IPS-11a (cell line): Measurements from ENCODE around the gene AMHR2.
"Not testable (repeated sequence)": the region's sequence is repeated elsewhere in the genome, so short reads cannot be mapped to it uniquely, and the experiment has no call there.

Source experiments
- H3K4me3 ChIP-seq: one replicate; pipeline ENCODE4 v1.5.1; 2013; ENCODE audit warnings: low read depth, low read length, control low read depth

Gene AMHR2

DNA sequence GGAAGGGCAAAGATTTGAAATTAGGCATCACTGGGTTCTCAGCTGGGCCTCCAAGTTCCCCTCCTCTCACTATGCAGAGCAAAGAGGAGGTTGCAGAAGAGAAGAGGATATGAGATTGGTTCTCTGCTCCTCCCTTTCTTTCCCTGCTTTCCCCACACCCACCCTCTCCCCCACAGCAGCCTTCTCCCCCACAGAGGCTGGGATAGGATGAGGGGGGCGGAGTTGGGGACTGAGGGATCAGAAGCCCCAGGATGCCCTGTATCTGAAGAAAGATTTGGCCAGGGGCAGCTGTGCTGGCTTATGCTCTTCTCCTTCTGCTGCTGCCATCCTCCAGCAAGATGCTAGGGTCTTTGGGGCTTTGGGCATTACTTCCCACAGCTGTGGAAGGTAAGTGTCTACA, at the start of gene AMHR2:
TSS of gene AMHR2 (plus strand) at position 259 of the 400 bp plus-strand sequence. CDS start at position 339, 80 bp downstream.
- H3K4me3 ChIP-seq: no peak within 1 kb of the TSS

GRCh38 chr12:53374277-53374676, 49.4 kb upstream of the AMHR2 start:
- not testable (repeated sequence) for H3K4me3 ChIP-seq

DNA sequence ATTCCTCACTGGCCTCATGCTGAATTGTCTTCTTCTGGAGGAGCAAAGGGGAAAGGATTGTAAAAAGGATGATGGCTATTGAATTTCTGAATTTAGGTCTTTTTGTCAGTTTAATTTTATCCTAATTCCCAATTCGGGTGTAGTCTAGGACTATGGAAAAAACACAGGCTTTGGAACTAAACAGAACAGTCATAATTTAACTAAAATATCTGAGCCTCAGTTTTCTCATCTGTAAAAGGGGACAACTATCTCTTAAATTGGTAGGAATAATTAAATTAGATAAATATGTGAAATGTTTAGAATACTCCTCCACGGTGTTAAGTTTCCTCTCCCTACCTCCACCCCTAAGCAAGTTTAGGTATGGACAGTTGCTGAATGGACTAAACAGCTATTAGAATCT, 46.9 kb upstream of the AMHR2 start:
- H3K4me3 ChIP-seq: no peak overlapping the region

GRCh38 chr12:53378222-53378621, 45.4 kb upstream of the AMHR2 start:
- H3K4me3 ChIP-seq: no peak overlapping the region

DNA sequence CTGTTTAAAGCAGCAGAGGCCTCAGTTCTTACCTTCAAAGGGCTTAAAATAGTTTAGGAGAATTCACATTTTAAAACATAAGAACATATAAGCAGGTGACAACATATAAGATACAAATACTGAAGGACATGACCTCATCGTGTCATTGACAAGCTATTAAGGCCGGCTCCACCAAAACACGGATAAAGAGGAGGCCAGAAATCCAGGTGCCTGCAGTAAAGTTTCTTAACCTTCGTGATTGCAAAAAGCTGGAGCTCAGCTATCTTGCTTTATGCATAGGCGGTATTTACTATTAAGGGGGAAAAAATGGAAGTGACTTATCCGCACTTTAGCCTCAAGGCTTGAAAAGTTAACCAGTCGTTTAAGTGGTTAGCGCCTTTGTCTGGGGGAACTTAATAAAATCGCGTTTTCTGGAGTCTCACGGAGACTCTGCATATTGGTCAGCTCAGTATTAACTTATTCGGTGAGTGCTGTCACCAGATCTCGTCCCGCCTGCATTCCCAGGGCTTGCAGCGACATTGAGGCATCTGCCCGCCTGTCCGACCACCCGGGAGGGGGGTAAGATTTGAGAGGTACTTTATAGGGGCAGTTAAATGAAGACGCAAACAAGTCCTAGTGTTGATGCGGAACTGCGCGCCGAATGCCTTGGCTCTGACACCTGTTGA, 44.8 kb upstream of the AMHR2 start:
- H3K4me3 ChIP-seq: peak overlapping the region; percentile 47

GRCh38 chr12:53379389-53380103, 44.1 kb upstream of the AMHR2 start:
- peak overlapping the region; percentile 47 for H3K4me3 ChIP-seq

DNA sequence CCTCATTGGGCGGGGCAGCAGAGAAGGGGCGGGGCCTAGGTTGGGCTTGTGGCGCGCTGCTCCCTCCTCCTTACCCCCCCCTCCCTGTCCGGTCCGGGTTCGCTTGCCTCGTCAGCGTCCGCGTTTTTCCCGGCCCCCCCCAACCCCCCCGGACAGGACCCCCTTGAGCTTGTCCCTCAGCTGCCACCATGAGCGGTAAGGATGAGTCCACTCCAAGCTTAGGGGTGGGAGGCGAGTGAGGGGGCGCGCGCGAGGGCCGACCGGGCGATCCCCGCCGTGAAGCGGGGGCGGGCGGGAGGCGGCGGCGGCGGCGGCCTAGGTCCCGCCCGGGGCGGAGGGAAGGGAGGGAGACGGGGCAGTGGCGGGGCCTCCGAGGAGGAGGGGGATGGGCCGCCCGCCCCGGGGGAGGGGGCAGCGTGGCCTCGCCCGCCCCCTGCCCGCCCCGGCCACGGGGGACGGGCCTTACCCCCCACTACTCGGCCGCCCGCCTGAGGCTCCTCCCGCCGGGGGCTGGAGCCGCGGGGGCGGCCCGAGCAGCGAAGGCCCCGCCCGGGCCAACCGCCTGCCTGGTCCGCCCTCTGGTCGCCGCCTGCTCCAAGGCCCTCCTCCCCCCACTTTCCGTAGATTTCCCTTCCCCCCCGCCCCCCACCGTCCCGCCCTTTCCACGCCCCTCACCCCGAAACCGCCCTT, 43.4 kb upstream of the AMHR2 start, which contains the start of gene SP1:
TSS of gene SP1 (plus strand) at position 73 of the 690 bp plus-strand sequence. CDS start at position 189, 116 bp downstream.
- H3K4me3 ChIP-seq: peak within 1 kb of the TSS; percentile 53

GRCh38 chr12:53380794-53381730, 42.6 kb upstream of the AMHR2 start:
- peak overlapping the region; percentile 53 for H3K4me3 ChIP-seq

DNA sequence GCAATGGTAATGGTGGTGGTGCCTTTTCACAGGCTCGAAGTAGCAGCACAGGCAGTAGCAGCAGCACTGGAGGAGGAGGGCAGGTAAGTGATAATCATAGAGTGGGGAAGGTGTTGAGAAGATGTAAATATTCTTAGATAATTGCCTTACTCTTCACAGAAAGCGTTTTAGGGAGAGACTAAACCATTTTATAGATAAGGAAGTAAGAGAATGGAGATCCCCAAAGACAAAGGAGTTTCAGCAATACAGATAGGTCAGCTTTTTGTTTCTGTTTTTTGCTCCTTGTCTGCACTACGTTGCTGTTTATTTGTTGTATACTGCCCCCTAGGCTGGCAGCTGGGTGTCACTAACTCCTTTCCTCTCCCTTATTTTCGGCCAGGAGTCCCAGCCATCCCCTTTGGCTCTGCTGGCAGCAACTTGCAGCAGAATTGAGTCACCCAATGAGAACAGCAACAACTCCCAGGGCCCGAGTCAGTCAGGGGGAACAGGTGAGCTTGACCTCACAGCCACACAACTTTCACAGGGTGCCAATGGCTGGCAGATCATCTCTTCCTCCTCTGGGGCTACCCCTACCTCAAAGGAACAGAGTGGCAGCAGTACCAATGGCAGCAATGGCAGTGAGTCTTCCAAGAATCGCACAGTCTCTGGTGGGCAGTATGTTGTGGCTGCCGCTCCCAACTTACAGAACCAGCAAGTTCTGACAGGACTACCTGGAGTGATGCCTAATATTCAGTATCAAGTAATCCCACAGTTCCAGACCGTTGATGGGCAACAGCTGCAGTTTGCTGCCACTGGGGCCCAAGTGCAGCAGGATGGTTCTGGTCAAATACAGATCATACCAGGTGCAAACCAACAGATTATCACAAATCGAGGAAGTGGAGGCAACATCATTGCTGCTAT, 41.7 kb upstream of the AMHR2 start:
- no peak overlapping the region for H3K4me3 ChIP-seq

DNA sequence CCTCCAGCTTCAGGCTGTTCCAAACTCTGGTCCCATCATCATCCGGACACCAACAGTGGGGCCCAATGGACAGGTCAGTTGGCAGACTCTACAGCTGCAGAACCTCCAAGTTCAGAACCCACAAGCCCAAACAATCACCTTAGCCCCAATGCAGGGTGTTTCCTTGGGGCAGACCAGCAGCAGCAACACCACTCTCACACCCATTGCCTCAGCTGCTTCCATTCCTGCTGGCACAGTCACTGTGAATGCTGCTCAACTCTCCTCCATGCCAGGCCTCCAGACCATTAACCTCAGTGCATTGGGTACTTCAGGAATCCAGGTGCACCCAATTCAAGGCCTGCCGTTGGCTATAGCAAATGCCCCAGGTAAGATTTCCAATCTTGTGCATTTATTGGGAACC, 40.4 kb upstream of the AMHR2 start:
- H3K4me3 ChIP-seq: no peak overlapping the region

- H3K4me3 ChIP-seq: not testable (repeated sequence)
These were observed 37.3 kb upstream of the AMHR2 start for GRCh38 chr12:53386381-53386780.

GRCh38 chr12:53388932-53389331, 34.7 kb upstream of the AMHR2 start:
- H3K4me3 ChIP-seq: no peak overlapping the region

- H3K4me3 ChIP-seq: no peak overlapping the region
These were observed 34.0 kb upstream of the AMHR2 start for GRCh38 chr12:53389702-53390101.

- H3K4me3 ChIP-seq: no peak overlapping the region
These were observed 31.9 kb upstream of the AMHR2 start for GRCh38 chr12:53391724-53392123.

DNA sequence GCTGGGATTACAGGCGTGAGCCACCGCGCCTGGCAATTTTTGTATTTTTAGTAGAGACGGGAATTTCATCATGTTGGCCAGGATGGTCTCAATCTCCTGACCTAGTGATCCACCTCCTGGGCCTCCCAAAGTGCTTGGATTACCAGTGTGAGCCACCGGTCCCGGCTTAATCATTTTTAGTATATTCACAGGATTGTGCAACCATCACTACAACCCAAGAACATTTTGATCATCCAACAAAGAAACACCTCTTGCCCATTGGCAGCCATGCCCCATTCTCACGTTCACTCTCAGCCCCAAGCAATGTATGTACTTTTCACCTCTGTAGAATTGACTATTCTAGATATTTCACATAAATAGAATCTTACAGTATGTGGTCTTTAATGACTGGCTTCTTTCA, 23.8 kb upstream of the AMHR2 start:
- H3K4me3 ChIP-seq: no peak overlapping the region

GRCh38 chr12:53402351-53402750, 21.3 kb upstream of the AMHR2 start:
- H3K4me3 ChIP-seq: not testable (repeated sequence)

DNA sequence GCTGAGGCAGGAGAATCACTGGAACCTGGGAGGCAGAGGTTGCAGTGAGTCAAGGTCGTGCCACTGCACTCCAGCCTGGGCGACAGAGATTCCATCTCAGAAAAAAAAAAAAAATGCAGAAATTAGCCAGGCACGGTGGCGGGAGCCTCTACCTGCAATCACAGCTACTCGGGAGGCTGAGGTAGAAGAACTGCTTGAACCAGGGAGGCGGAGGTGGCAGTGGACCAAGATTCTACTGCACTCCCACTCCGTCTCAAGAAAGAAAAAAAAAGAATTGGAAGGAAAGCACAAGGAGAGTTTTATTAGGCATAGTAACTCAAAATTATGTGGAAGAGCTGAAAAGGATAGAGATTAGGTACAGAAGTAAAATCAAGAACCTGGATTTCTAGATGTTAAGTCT, 20.8 kb upstream of the AMHR2 start:
- H3K4me3 ChIP-seq: no peak overlapping the region

GRCh38 chr12:53410951-53411350, 12.7 kb upstream of the AMHR2 start:
- H3K4me3 ChIP-seq: no peak overlapping the region

DNA sequence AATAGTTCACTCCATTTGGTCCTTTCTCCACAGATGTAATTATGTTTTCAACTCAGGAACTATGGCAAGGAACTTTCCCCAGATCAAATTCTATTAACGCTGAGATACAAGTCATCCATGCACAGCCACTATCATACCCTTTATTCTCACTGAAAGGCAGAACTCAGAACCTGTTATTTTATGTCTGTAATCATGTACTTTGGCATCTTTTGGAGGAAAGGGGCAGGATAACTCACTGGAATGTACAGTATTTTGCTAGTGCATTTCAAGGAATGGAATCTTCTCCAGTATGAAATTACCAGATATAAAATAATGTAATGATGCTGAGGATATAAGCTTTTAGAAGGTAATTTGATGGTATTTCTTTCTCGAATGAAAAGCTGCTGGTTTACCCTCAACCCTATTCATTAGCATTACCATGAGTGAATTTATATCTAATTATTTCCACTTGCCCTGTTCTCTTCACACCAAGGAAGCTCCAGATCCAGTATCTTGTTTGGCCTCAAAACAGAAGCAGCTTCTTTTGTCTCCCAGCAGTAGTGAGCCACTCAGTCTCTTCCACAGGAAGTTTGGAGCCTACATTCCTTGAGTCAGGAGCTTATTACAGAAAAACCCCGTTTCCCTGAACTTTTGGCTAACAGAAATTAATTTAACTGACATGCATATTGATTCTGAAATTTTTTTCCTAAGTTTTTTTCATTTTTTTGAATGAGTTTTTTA, 10.0 kb upstream of the AMHR2 start:
- no peak overlapping the region for H3K4me3 ChIP-seq
